ENCODE measurements around the gene RFXANK.
"Not testable (repeated sequence)": the region's sequence is repeated elsewhere in the genome, so short reads cannot be mapped to it uniquely, and the experiment has no call there.

Gene RFXANK, protein sequence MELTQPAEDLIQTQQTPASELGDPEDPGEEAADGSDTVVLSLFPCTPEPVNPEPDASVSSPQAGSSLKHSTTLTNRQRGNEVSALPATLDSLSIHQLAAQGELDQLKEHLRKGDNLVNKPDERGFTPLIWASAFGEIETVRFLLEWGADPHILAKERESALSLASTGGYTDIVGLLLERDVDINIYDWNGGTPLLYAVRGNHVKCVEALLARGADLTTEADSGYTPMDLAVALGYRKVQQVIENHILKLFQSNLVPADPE

DNA sequence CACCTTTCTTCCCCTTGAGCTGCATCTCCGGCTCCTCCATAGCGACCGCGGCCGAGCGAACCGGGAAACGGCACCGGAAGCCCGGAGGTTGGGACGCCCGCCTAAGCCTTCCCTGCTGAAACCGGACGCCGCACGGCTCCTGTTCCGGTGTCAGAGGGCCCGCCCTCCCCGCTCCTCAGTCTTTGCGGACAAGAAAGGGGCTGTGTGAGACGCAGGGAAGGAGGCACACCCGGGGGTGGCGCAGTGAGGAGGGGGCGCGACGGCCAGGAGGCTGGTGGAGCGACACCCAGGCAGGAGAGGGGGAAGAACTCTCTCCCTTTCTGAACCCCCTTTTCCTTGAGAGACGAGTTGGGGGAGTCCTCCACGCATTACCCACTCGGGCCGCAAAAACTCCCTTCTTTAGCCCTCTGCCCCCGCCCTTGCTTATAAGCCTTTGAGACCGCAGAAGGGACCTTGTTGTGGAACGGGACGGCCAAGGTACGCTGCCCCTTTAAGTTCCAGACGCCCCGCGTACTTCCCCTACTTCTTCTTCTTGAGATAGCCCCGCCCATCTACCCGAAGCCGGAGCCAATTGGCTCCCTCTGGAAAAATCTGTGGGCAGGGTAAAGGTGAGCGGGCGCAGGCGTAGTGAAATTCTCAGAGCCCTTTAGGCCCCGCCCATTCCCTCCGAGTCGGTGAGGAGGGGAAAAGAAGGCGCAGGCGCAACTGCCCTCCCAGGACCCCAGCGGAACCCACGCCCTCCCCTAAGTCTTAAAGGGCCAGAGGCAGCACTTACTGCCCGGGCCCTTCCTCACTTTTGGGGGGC, at the start of gene RFXANK, which contains the start of gene BORCS8:
RFXANK (plus strand) TSS at position 181 of the 805 bp plus-strand sequence. CDS start 1,689 bp downstream, outside the sequence.
BORCS8 (minus strand) TSS at position 75 of the 805 bp plus-strand sequence; CDS start at position 40, 35 bp downstream.
- H3K27me3 Mint-ChIP-seq (ENCODE audit: low read depth), result no peaks in the 10 kb centered on the region
- H3K9me3 Mint-ChIP-seq, result no peaks in the 10 kb centered on the region
- DNase-seq (ENCODE audit: low spot score), result peak; percentile 99
- peaks cover 16% of the 10 kb centered on the region for H3K36me3 Mint-ChIP-seq (ENCODE audit: low read depth)
- H3K4me3 Mint-ChIP-seq, result peak within 1 kb of the TSS; percentile 98
- H3K27ac Mint-ChIP-seq, result peak within 1 kb of the TSS; percentile 98
- peaks cover 20% of the 10 kb centered on the region for H3K4me1 Mint-ChIP-seq (ENCODE audit: low read depth)

DNA sequence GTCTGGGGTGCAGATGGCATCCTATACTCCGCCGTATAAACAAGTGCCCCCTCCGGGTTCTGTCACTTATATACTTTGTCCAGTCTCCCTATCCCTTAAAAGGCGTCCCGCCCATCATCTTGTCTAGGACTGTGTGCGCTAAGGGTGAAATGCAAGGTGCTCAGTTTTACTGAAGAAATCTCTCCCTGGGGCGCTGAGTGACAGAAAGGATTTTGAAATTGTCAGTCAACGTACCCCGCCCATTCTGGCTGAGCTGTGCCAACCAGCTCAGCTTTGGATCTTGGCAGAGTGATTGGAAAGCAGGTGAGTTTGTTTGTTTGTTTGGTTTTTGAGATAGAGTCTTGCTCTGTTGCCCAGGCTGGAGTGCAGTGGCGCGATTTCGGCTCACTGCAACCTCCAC, 49.7 kb upstream of the RFXANK start:
- Mint-ChIP-seq H3K27me3 (ENCODE audit: low read depth) (no peaks in the 10 kb centered on the region), H3K36me3 (ENCODE audit: low read depth) (no peaks in the 10 kb centered on the region)

DNA sequence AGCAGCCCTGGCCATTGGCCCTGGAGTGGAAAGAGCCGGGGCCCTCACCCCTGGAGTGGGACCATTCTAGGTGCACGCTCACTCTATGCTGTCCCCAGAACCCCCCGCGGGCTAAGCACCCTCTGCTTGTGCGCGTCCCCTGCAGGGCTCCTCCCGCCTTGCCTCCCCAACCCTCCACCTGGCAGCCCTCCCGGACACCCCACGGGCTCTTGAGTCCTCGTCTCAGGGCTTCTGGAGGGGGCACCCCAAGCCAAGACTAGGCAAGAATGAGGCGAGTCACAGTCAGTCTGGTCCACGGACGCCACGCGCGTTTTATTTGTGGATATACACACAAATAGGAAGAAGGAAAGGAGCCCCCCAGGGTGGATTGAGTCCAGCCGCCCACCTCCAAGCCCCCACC, 46.8 kb upstream of the RFXANK start:
- no peaks in the 10 kb centered on the region for H3K9me3 Mint-ChIP-seq
- H3K27me3 Mint-ChIP-seq (ENCODE audit: low read depth), result no peaks in the 10 kb centered on the region
- no peak overlapping the region for H3K27ac Mint-ChIP-seq
- no peak overlapping the region for H3K4me3 Mint-ChIP-seq
- peaks cover 3% of the 10 kb centered on the region for H3K36me3 Mint-ChIP-seq (ENCODE audit: low read depth)
- no peaks in the 10 kb centered on the region for H3K4me1 Mint-ChIP-seq (ENCODE audit: low read depth)
- no peak for DNase-seq (ENCODE audit: low spot score)

More for the DNA sequence above, 49.7 kb upstream of the RFXANK start:
- no peak for DNase-seq (ENCODE audit: low spot score)
- Mint-ChIP-seq H3K27ac (no peak overlapping the region), H3K9me3 (no peaks in the 10 kb centered on the region), H3K4me1 (ENCODE audit: low read depth) (peaks cover 13% of the 10 kb centered on the region), H3K4me3 (no peak overlapping the region)

DNA sequence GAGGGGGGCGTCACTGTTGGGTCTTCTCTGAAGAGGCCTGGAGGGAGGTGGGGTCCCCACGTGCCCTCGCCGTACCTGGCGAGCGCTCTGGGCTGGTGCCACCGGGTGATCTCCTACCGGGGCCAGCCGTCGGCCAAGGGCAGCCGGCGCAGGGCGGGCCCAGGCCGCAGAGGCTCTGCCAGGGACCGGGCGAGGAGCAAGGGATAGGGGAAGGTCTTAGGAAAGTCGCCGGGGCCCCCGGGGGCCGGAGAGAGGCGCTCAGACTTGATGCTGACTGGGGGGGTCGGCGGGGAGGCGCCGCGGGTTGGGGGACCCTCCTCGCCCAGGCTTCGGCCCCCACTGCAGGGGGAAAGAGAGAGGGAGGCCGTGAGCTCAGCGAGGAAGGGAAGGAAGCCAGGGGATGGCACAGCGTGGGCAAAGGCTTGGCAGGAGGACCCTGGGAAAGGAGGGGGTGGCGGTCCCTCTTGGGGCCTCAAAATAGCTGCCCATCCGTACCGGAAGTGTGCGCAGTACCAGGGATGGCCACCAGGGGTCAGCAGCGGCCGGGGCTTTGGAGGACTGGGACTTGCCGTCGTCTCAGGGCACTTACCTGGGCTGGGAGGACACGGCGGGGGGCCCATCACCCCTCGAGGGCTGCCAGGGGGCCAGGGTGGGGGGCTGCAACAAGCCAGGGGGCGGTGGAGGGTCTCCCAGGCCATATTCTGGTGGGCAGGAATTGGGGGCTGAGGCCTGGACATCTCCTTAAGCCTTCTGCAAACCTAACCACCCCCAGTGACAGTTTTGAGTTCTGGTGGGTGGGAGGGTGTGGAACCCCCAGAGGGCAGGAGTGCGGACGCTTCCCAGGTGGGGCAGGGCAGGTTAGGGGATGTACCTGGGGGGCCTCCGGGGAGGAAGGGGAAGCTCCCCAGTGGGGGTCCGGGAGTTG, 46.1 kb upstream of the RFXANK start:
- Mint-ChIP-seq H3K27ac (no peak overlapping the region), H3K4me3 (no peak overlapping the region), H3K27me3 (ENCODE audit: low read depth) (no peaks in the 10 kb centered on the region), H3K9me3 (no peaks in the 10 kb centered on the region), H3K4me1 (ENCODE audit: low read depth) (no peaks in the 10 kb centered on the region), H3K36me3 (ENCODE audit: low read depth) (peaks cover 3% of the 10 kb centered on the region)
- peak; percentile 78 for DNase-seq (ENCODE audit: low spot score)

DNA sequence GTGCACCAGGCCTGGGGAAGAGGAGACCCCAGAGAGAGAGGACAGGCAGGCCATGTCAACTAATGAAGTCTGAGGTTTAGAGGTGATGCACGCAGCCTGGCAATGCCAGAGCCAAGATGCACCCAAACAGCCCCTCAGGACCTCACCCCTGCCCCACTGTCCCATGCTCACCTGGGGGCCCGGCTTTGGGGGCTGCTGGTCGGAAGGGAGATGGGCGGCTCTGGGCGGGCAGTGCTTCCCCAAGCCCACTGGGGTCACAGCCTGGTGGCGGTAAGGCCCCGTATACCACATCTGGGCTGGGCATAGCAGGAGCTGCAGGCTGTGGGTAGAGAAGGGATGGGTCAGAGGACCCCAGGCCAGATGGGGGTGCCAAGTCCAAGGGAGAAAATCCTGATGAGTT, 45.2 kb upstream of the RFXANK start:
- no peaks in the 10 kb centered on the region for H3K27me3 Mint-ChIP-seq (ENCODE audit: low read depth)
- H3K27ac Mint-ChIP-seq, result no peak overlapping the region
- no peaks in the 10 kb centered on the region for H3K9me3 Mint-ChIP-seq
- H3K4me1 Mint-ChIP-seq (ENCODE audit: low read depth), result no peaks in the 10 kb centered on the region
- H3K4me3 Mint-ChIP-seq, result no peak overlapping the region
- no peak for DNase-seq (ENCODE audit: low spot score)
- H3K36me3 Mint-ChIP-seq (ENCODE audit: low read depth), result peaks cover 3% of the 10 kb centered on the region

DNA sequence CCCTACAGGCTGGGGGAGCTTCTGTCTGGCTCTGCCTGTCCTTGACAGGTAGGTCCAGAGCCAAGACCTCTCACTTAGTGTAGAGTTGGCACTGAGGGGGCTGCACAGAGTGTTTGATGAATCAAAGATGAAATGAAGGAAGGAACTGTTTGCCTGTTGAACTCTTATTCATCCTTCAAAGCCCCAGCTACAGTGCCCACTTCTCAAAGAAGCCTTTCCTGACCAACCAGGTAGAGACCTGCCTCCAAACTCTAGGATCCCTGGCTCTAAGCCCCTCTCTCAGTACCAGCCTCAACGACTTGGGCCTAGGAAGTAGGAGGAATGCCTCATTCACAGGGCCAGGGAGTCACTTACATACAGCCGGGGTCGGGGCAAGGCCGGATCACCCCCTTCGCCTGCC, 44.7 kb upstream of the RFXANK start:
- no peak overlapping the region for H3K27ac Mint-ChIP-seq
- no peak for DNase-seq (ENCODE audit: low spot score)
- H3K36me3 Mint-ChIP-seq (ENCODE audit: low read depth), result peaks cover 3% of the 10 kb centered on the region
- no peak overlapping the region for H3K4me3 Mint-ChIP-seq
- H3K27me3 Mint-ChIP-seq (ENCODE audit: low read depth), result no peaks in the 10 kb centered on the region
- H3K4me1 Mint-ChIP-seq (ENCODE audit: low read depth), result no peaks in the 10 kb centered on the region
- H3K9me3 Mint-ChIP-seq, result no peaks in the 10 kb centered on the region

DNA sequence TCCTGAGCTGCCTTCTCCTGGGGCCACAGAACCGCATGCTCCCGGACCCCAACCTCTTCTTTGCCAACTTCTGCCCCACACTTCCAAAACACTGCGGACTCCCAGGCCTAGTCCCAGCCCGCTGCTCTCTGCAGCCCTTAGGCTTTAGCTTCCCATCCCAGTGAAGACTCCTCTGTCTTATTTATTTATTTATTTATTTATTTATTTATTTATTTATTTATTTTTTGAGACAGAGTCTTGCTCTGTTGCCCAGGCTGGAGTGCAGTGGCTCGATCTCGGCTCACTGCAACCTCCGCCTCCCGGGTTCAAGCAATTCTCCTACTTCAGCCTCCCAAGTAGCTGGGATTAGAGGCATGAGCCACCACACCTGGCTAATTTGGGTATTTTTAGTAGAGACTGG, 43.6 kb upstream of the RFXANK start:
- H3K27ac Mint-ChIP-seq; H3K4me3 Mint-ChIP-seq; H3K36me3 Mint-ChIP-seq (ENCODE audit: low read depth); DNase-seq (ENCODE audit: low spot score); H3K4me1 Mint-ChIP-seq (ENCODE audit: low read depth); H3K9me3 Mint-ChIP-seq; H3K27me3 Mint-ChIP-seq (ENCODE audit: low read depth): not testable (repeated sequence)

DNA sequence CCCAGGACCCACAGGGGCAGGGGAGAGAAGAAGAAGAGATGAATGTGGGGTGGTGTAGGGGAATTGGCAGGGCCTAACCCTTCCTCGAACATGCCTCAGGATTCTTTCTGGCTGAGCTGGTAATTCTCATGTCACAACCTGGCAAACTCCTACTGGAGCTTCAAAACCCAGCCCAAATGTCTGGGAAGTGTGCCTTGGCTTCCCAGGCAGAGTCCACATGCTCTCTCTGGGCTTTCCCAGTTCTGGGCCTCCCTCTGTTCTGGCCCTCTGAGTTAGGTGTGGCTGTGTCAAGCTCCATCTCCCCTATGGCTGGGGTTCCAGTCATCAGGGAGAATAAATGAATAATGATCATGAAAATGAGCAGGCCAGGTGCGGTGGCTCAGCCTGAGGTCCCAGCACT, 42.6 kb upstream of the RFXANK start:
- Mint-ChIP-seq H3K9me3 (no peaks in the 10 kb centered on the region), H3K36me3 (ENCODE audit: low read depth) (peaks cover 3% of the 10 kb centered on the region), H3K4me3 (no peak overlapping the region), H3K4me1 (ENCODE audit: low read depth) (no peaks in the 10 kb centered on the region), H3K27me3 (ENCODE audit: low read depth) (no peaks in the 10 kb centered on the region), H3K27ac (no peak overlapping the region)
- DNase-seq (ENCODE audit: low spot score), result no peak

DNA sequence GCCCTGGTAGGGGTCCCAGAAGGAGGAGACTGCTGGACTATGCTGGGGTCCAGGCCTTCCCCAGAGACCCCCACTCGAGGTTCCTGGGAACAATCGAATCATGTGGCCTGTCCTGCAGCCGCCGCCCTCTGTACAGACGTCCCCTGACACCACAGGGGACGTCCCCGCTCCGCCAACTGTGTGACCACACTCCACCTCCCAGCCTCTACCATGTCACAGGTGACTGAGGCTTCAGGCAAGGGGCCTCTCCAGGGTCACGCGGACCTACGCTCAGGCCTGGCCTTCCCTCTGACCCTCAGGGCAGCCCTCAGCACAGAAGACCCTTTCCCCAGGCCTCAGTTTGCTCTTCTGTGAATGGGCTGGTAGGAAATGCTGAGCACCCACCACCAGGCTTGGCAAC, 40.6 kb upstream of the RFXANK start:
- Mint-ChIP-seq H3K27me3 (ENCODE audit: low read depth) (no peaks in the 10 kb centered on the region), H3K4me3 (no peak overlapping the region), H3K36me3 (ENCODE audit: low read depth) (peaks cover 7% of the 10 kb centered on the region), H3K9me3 (no peaks in the 10 kb centered on the region), H3K27ac (no peak overlapping the region), H3K4me1 (ENCODE audit: low read depth) (no peaks in the 10 kb centered on the region)
- DNase-seq (ENCODE audit: low spot score), result no peak

DNA sequence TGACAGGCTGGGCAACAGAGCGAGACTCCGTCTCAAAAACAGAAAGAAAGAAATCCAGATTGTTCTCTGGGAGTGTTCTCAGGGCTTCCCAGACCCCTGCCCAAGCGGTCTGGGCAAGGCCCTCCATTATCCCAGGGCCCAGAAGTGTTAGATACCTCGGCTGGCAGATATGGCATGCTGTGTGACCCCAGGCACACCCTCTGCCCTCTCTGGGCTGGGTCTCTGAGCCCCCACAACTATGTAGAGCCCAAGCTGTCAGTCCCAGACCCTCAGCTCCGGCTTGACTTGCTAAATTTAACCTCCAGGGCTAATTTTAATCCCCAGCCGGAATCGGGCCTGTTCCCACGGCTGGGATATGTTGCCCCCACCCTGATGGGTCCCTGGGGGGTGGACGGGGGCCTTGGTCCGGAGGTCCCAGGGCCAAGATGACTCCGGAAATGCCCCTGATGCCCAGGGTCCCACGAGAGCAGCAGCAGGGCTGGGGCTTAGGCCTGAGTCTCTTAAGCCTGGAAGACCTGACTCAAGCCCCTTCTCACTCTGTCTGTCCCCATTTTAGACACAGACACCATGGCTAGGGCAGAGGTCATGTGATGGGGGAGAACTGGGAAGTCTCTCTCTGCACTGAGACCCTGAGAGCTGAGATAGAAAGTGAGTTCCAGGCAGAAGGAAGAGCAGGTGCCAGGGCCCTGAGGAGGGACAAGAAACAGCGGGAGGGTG, 39.2 kb upstream of the RFXANK start:
- Mint-ChIP-seq H3K36me3 (ENCODE audit: low read depth) (peaks cover 7% of the 10 kb centered on the region), H3K4me3 (no peak overlapping the region), H3K27ac (no peak overlapping the region), H3K4me1 (ENCODE audit: low read depth) (no peaks in the 10 kb centered on the region), H3K9me3 (no peaks in the 10 kb centered on the region), H3K27me3 (ENCODE audit: low read depth) (no peaks in the 10 kb centered on the region)
- DNase-seq (ENCODE audit: low spot score), result no peak

DNA sequence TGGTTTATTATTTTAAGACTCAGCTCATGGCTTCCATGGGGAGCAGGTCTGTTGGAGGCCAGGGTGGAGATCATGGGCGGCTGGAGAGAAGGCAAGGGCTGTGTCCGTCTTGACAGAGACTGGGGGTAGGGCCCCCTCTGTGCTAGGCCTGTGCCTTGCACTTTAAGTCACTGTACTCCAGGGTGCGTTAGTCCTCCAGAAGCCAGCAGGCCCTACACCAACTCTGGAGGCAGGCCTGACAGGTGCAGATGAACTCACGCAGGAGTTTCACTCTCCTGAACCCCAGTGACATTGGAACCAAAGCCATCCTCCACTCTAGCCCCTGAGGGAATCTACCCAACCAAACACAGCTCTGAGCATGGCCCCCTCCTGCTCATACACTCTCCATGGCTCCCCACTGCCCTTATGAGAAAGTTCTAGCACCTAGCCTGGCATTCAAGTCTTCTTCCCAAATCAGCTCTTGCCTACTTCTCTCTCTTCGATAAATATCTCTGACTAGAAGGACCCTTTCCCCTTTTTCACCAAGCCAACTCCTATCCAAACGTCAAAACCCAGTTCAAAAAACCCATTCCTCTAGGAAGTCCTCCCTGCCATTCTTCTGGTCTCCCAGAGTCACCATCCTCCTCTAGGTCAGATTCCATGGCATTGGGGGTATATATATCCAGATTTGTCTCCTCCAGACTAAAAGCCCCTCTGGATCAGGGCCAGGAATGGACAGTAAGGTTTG, 37.1 kb upstream of the RFXANK start:
- no peaks in the 10 kb centered on the region for H3K27me3 Mint-ChIP-seq (ENCODE audit: low read depth)
- no peak for DNase-seq (ENCODE audit: low spot score)
- peaks cover 4% of the 10 kb centered on the region for H3K36me3 Mint-ChIP-seq (ENCODE audit: low read depth)
- no peaks in the 10 kb centered on the region for H3K9me3 Mint-ChIP-seq
- H3K27ac Mint-ChIP-seq, result no peak overlapping the region
- H3K4me3 Mint-ChIP-seq, result no peak overlapping the region
- H3K4me1 Mint-ChIP-seq (ENCODE audit: low read depth), result no peaks in the 10 kb centered on the region

DNA sequence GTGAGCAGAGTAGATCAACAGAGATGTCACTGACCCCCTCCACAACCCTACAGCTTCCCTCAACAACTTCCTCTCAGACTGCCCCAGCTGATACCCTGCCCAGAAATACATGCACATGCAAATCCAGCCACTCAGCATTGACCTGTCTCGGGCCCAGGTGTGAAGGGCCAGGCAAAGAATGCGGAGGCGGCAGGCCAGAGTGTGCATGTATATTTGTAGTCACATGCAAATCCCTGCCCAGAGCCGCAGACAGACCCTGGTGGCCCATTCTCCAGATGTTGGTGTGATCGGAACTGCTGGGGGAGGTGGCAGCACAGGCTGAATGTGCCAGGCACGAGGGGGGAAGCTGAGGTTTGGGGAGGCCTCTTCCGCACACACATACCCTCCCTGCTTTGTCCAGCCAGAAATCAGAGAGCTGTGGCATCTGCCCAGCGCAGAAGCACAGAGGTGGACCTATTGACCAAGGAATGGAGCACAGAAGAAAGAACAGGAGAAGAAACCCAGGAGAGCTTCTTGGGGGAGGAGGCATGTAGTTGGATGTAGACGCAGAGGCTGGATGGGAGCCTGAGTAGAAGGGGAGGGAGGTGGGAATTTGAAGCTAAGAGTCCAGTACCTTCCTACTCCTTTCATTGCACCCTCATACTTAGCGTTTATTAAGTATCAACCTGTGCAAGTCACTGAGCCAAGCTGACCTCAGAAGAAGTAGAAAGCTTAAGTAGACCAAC, 36.4 kb upstream of the RFXANK start:
- no peak overlapping the region for H3K27ac Mint-ChIP-seq
- no peak for DNase-seq (ENCODE audit: low spot score)
- no peaks in the 10 kb centered on the region for H3K9me3 Mint-ChIP-seq

More for the DNA sequence above, 36.4 kb upstream of the RFXANK start:
- Mint-ChIP-seq H3K4me1 (ENCODE audit: low read depth) (no peaks in the 10 kb centered on the region), H3K27me3 (ENCODE audit: low read depth) (no peaks in the 10 kb centered on the region), H3K4me3 (no peak overlapping the region), H3K36me3 (ENCODE audit: low read depth) (peaks cover 4% of the 10 kb centered on the region)

All from T-helper 2 cell treated with Interferon-gamma antibody and Interleukin-4, amounts not matched to agents 5 μg/mL and 100 μg/mL, for 36 hours (primary cell).